GM13977 (cell line): ENCODE measurements around the gene OR6C2.

Source experiments
- DNase-seq: peaks from one replicate; pipeline ENCODE4 v3.0.0; 2012; ENCODE audit warnings: low spot score
- in situ Hi-C: fragments of 300-500 bp; cut with MboI; formaldehyde crosslinking; loops from one replicate; pipeline ENCODE4 v1.12.0; 2022; ENCODE audit warnings: low sequenced_read_pairs, low pct_unique_long_range_greater_than_20kb, mixed read lengths, inconsistent platforms; ENCODE audit not compliant: unreplicated experiment
- TF ChIP-seq, protein P1 (sequence below): IDR thresholded peaks from 2 replicates; pipeline ENCODE4 v1.5.1; 2012; ENCODE audit warnings: mild to moderate bottlenecking, control low read depth; ENCODE audit not compliant: insufficient read depth; ENCODE audit errors: extremely low read depth, missing control alignments

OR6C2 gene

DNA sequence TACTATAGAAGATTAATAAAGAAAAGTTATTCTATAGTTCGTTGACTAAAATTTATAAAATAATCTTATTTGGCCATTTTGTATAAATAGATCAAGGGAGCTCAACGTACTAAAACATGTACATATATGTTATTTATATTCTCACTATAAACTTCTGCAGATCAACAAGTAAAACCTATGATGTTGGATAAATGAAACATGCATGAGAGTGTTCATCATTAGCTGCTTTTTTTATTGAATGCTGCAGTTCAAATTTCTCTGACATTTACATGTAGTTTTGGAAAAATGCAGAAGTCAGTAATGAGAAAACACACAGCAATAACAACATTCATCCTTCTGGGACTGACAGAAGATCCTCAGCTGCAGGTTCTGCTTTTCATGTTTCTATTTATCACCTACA, 48.2 kb downstream of the OR6C2 start, which contains the start of gene OR6C68:
OR6C68 (plus strand) TSS at position 301 of the 400 bp plus-strand sequence; CDS start at position 301, 0 bp downstream.
- TF ChIP-seq, protein P1, sequence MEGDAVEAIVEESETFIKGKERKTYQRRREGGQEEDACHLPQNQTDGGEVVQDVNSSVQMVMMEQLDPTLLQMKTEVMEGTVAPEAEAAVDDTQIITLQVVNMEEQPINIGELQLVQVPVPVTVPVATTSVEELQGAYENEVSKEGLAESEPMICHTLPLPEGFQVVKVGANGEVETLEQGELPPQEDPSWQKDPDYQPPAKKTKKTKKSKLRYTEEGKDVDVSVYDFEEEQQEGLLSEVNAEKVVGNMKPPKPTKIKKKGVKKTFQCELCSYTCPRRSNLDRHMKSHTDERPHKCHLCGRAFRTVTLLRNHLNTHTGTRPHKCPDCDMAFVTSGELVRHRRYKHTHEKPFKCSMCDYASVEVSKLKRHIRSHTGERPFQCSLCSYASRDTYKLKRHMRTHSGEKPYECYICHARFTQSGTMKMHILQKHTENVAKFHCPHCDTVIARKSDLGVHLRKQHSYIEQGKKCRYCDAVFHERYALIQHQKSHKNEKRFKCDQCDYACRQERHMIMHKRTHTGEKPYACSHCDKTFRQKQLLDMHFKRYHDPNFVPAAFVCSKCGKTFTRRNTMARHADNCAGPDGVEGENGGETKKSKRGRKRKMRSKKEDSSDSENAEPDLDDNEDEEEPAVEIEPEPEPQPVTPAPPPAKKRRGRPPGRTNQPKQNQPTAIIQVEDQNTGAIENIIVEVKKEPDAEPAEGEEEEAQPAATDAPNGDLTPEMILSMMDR: no peak
- no peak for DNase-seq
- in situ Hi-C loops: no loop called here

DNA sequence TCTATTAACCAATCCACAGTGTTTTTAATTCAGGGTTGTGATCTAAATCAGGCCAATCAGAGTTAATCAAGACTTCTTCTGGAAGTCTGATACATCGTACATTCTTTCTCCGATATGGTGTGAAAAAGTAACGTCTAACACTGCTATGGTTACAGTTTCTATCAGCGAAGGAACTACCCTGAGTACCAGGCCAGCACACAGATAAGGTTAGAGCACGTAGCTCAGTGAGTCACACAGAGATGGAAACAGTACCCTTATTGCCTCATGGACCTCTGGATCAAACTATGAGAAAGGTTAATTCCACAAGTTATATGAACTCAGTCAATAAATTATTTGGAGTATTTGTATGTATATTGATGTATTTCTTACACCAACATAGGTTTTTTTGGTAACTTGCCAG, 51.6 kb downstream of the OR6C2 start:
- in situ Hi-C loops: no loop called here
- TF ChIP-seq, protein P1: no peak

GRCh38 chr12:55499231-55499630, 55.4 kb downstream of the OR6C2 start:
- TF ChIP-seq, protein P1: no peak
- in situ Hi-C loops: no loop called here
- DNase-seq: no peak

More for the DNA sequence above, 51.6 kb downstream of the OR6C2 start:
- no peak for DNase-seq

DNA sequence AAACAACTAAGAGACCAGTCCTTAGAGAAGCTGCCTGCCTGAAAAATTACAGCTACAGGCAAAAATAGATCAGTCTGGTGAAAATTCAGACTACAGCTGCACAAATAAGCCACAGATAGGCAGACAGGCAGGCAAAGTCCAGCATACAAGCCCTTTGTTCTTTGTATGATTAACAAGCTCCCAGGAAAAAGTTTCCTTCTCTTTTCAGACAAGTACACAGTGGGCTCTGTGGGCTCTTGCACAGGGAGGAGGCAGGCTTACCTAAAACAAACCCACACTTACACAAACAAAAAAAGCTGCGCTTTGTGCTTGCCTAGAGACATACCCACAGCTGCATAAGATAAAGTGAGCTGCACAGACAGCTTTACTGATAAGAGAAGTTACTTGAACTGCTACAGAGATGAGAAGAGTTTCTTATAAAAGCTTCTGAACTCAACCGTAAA, 56.0 kb downstream of the OR6C2 start:
- in situ Hi-C loops: no loop called here
- TF ChIP-seq, protein P1: no peak
- DNase-seq: no peak

GRCh38 chr12:55501601-55502000, 57.7 kb downstream of the OR6C2 start:
- TF ChIP-seq, protein P1: no peak
- no peak for DNase-seq
- in situ Hi-C loops: no loop called here
